K562 (cell line): ENCODE measurements around the gene GTF2I. TPM values are rescaled to one million over a fixed set of nuclear protein-coding genes. Genes with fewer than 3 reads are reported as not detected.

Experiments used
- NRF1 ChIP-seq, 2 experiments: fragments of 450-650 bp; IDR thresholded peaks in 1 of 2; conservative IDR thresholded peaks in 1 of 2; 2 replicates each; pipeline ENCODE4 v1.6.1; 2014; ENCODE audit warnings: mild to moderate bottlenecking in 2 of 2
- PHF20 ChIP-seq: fragments of 450-650 bp; IDR thresholded peaks from 2 replicates; pipeline ENCODE4 v1.6.1; 2018; ENCODE audit not compliant: partially characterized antibody
- RCOR1 ChIP-seq, 2 experiments: IDR thresholded peaks; 2 replicates each; pipeline ENCODE4 v1.6.1; 2012; ENCODE audit warnings: low read depth in 2 of 2, low read length in 2 of 2, borderline replicate concordance in 1 of 2, improper control_type of control experiment in 1 of 2
- SMAD2 ChIP-seq: fragments of 150-350 bp; IDR thresholded peaks from 2 replicates; pipeline ENCODE4 v1.6.1; 2014; ENCODE audit warnings: low read depth, mild to moderate bottlenecking, low read length
- SPI1 ChIP-seq: IDR thresholded peaks from 2 replicates; pipeline ENCODE4 v1.6.1; 2011; ENCODE audit warnings: low read depth, low read length, control low read depth, borderline replicate concordance
- U2AF1 ChIP-seq: fragments of 200-400 bp; formaldehyde crosslinking; optimal IDR thresholded peaks from 2 replicates; pipeline ENCODE3; 2017; ENCODE audit warnings: mild to moderate bottlenecking, low read depth, low read length, moderate library complexity
- polyA plus RNA-seq, 8 experiments: library from polyadenylated mRNA; depleted of rRNA in 4 of 8; stranded (reverse) in 5 of 8; unstranded in 3 of 8; fragments of >200 nt; fragmentation: Nextera tagmentation in 2 of 8; fragmentation: Illumina TruSeq in 1 of 8; extraction: Ambion mirVana in 2 of 8; extraction: Trizol in 1 of 8; gene quantifications; 2 replicates each; pipeline versions ENCODE4 v1.2.1 to v1.2.3, GENCODE V29; 2011 to 2014; ENCODE audit warnings: inconsistent platforms in 1 of 8, missing spikeins in 1 of 8
- total RNA-seq, 7 experiments: library from RNA; depleted of rRNA in 6 of 7; stranded (reverse); fragments of >200 nt in 6 of 7; fragmentation: Illumina TruSeq in 2 of 7; extraction: Trizol in 2 of 7; gene quantifications; 2 replicates each; pipeline versions ENCODE4 v1.2.1 to v1.2.3, GENCODE V29; 2011 to 2021; ENCODE audit warnings: low replicate concordance in 1 of 7
- TF ChIP-seq, protein P1 (sequence below): sonication (generic); formaldehyde crosslinking; IDR thresholded peaks from 2 replicates; pipeline ENCODE4 v1.8.1; 2023; ENCODE audit warnings: mild to moderate bottlenecking, missing genetic modification reagents, moderate library complexity
- TF ChIP-seq, protein P2 (sequence below), 2 experiments: fragments of 250-450 bp in 1 of 2; fragments of 450-650 bp in 1 of 2; sonication (Bioruptor Pico) in 1 of 2; IDR thresholded peaks; 2 replicates each; pipeline versions ENCODE4 v1.6.1 to v1.8.0; 2016 to 2021; ENCODE audit warnings: mild to moderate bottlenecking in 2 of 2, moderate library complexity in 2 of 2, missing compliant biosample characterization in 1 of 2, missing genetic modification characterization in 1 of 2
- TF ChIP-seq, protein P3 (sequence below): sonication (generic); formaldehyde crosslinking; IDR thresholded peaks from 2 replicates; pipeline ENCODE4 v1.8.0; 2022; ENCODE audit warnings: mild to moderate bottlenecking, missing genetic modification reagents
- TF ChIP-seq, protein P4 (sequence below): fragments of 250-450 bp; sonication (Bioruptor Pico); IDR thresholded peaks from 2 replicates; pipeline ENCODE4 v1.5.0; 2021; ENCODE audit warnings: mild to moderate bottlenecking, moderate library complexity

GTF2I gene
- total and polyA plus RNA-seq, 9 of the 15 experiments (the other 6 are each of a cell fraction or from before 2014, with no cell fraction given): 8.4 to 161 (median 90.0) TPM

DNA sequence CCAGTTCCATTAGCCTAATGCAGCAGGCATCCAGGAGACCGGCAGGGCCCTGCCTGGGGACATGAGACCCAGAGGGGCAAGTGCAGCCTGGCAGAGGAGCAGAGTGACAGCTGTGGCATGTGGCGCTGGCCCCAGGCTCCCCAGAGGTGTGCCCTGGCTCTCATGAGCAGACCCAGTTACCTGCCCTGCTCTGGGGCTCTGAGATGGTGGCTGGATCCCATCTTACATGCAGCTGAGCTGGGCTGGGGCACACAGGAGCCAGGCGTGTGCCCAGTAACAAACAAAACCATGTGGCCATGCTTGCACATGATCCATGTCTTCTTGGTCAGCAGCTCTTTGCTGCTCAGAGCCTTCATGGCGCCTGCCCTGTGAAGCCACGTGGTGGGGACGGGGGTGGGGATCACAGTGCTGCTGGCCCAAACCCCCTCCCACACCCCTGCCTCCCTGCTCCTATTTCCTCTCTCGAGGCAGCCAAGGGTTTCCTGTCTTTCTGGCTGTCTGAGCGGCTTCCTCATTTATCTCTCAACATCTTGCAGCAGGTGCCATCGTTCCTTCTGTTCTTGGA, 40.3 kb upstream of the GTF2I start (continued):
- TF ChIP-seq, protein P1, sequence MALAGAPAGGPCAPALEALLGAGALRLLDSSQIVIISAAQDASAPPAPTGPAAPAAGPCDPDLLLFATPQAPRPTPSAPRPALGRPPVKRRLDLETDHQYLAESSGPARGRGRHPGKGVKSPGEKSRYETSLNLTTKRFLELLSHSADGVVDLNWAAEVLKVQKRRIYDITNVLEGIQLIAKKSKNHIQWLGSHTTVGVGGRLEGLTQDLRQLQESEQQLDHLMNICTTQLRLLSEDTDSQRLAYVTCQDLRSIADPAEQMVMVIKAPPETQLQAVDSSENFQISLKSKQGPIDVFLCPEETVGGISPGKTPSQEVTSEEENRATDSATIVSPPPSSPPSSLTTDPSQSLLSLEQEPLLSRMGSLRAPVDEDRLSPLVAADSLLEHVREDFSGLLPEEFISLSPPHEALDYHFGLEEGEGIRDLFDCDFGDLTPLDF (CRISPR knock-in tag): no peak
- TF ChIP-seq SPI1: peak; percentile 62; the same call in 1 of the 2 replicates
- TF ChIP-seq NRF1 (conservative IDR thresholded peaks at IDR 0.05 in 1 of 2, IDR thresholded peaks at IDR 0.05 in 1 of 2): 0 out of 4 replicates have a peak, but pooled peaks of 1 of the 2 experiments have one; percentile 14
- TF ChIP-seq, protein P2, sequence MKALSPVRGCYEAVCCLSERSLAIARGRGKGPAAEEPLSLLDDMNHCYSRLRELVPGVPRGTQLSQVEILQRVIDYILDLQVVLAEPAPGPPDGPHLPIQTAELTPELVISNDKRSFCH (CRISPR knock-in tag; IDR thresholded peaks at IDR 0.05): no peak
- TF ChIP-seq, protein P2 (tag; IDR thresholded peaks at IDR 0.05): 0 out of 2 replicates have a peak, but pooled peaks have one; percentile 20
- peak in 1 of 2 experiments; percentile 6; a peak in 1 of 4 replicates for TF ChIP-seq RCOR1 (IDR thresholded peaks at IDR 0.05; ENCODE audit: borderline replicate concordance in 1 of 2, low read depth in 2 of 2, low read length in 2 of 2)
- no peak for TF ChIP-seq PHF20
- TF ChIP-seq, protein P3, sequence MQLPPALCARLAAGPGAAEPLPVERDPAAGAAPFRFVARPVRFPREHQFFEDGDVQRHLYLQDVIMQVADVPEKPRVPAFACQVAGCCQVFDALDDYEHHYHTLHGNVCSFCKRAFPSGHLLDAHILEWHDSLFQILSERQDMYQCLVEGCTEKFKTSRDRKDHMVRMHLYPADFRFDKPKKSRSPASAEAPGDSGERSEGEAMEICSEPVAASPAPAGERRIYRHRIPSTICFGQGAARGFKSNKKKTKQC (CRISPR knock-in tag): no peak
- no peak for TF ChIP-seq U2AF1
- TF ChIP-seq SMAD2: no peak
- TF ChIP-seq, protein P4, sequence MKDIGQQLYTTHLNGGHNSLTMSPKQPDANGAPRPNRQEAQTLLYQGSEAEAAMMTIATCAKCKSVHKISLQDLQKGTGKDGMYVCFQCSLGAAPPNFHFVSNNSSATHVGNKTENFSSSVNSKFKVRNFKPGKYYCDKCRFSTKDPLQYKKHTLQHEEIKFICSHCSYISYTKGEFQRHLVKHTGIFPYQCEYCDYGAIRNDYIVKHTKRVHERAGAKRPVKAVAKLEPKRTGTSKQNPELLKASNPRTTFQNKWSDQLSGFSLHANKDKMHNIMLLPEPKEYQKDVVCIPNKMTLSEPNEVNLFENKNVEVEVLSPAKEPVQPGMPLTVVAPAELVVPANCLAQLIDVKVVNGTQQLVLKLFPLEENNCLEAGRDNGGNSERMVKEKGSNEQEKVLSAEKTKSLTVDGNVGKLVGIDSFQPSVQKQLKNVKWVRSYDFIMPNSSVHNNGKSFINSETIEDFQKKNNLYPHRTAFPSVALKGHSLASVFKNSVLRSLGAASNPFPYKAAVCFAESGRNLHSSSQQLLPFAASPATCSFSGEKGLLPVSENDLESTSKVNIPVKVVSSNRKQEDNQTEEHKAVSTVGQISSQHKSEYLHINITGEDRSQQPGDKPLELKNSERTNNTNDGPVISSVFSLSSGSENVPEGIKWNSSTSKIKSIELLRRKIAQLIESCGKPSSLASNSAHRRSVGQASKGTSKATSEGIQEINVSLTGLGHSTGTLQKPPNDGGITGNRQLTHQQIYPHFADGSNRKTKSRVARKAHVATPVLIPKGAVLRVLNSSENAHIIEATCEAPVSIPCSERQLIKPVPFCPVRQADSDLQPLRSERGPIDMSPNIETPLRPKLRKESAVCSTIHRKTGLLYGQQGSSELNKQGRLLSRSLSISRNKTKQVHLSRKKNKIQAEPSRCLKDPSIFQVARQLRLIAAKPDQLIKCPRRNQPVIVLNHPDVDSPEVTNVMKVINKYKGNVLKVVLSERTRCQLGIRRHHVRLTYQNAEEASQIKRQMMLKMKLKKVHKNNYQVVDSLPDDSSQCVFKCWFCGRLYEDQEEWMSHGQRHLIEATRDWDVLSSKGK (CRISPR knock-in tag): no peak
